ENCODE data around the gene SEC61G.
A peak's percentile ranks its signal among the peaks of the same experiment; 100 is the strongest.

The SEC61G gene

DNA sequence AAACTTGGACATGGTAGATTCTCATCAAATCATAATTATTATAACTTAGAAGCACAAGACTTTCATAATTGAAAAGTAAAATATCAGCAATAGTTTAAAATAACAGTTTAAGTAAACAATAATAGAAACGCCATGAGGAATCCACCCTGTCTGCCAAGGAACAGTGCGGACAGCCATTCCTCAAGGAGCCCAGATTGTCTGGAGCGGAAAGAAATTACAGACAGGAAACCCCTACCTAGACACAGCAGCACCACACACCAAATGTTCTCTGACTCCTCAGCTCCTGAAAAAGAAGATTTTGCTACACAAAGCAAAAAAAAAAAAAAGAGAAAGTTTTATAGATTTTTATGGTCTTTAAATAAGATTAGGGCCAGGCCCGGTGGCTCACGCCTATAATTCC is 21.5 kb upstream of the SEC61G start:
- DNase-seq = no peak
- TF ChIP-seq GATA1 (IDR thresholded peaks at IDR 0.05; ENCODE audit: low read depth, low read length) = no peak
- no peak for TF ChIP-seq POLR2A (IDR thresholded peaks at IDR 0.05; ENCODE audit: low read length)

GRCh38 chr7:54778696-54779540 is 19.9 kb upstream of the SEC61G start:
- no peak for TF ChIP-seq GATA1 (IDR thresholded peaks at IDR 0.05; ENCODE audit: low read depth, low read length)
- no peak for TF ChIP-seq POLR2A (IDR thresholded peaks at IDR 0.05; ENCODE audit: low read length)
- peak; percentile 31 to 35 for DNase-seq

- no peak for TF ChIP-seq POLR2A (IDR thresholded peaks at IDR 0.05; ENCODE audit: low read length)
- TF ChIP-seq GATA1 (IDR thresholded peaks at IDR 0.05; ENCODE audit: low read depth, low read length) = no peak
- DNase-seq = no peak
Observed at GRCh38 chr7:54778166-54778565, 19.2 kb upstream of the SEC61G start.

- TF ChIP-seq GATA1 (IDR thresholded peaks at IDR 0.05; ENCODE audit: low read depth, low read length) (no peak), POLR2A (IDR thresholded peaks at IDR 0.05; ENCODE audit: low read length) (no peak)
- peak; percentile 17 to 45 for DNase-seq
Observed at GRCh38 chr7:54774785-54775740, 16.1 kb upstream of the SEC61G start.

- no peak for TF ChIP-seq GATA1 (IDR thresholded peaks at IDR 0.05; ENCODE audit: low read depth, low read length)
- TF ChIP-seq POLR2A (IDR thresholded peaks at IDR 0.05; ENCODE audit: low read length) = no peak
- peak; percentile 85 for DNase-seq
Observed at GRCh38 chr7:54773472-54774399, 14.7 kb upstream of the SEC61G start.

- DNase-seq = no peak
- no peak for TF ChIP-seq GATA1 (IDR thresholded peaks at IDR 0.05; ENCODE audit: low read depth, low read length)
- TF ChIP-seq POLR2A (IDR thresholded peaks at IDR 0.05; ENCODE audit: low read length) = no peak
Observed at GRCh38 chr7:54769203-54769602, 10.2 kb upstream of the SEC61G start.

DNA sequence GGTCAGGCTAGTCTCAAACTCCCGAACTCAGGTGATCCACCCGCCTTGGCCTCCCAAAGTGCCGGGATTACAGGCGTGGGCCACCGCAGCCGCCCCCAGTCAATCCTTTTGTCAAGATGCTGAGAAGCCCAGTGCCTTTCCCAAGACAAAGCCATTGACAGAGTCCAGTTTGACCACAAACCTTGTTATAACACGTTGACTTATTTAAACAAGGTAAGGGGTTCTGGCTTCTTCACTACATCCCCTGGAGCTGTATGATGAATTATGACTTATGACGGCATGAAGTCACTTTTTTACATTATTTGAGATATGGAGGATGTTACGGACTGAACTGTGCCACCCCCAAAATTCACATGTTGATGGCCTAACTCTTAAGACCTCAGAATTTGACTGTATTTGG is 5.8 kb upstream of the SEC61G start:
- DNase-seq = no peak
- TF ChIP-seq POLR2A (IDR thresholded peaks at IDR 0.05; ENCODE audit: low read length) (no peak), GATA1 (IDR thresholded peaks at IDR 0.05; ENCODE audit: low read depth, low read length) (no peak)

DNA sequence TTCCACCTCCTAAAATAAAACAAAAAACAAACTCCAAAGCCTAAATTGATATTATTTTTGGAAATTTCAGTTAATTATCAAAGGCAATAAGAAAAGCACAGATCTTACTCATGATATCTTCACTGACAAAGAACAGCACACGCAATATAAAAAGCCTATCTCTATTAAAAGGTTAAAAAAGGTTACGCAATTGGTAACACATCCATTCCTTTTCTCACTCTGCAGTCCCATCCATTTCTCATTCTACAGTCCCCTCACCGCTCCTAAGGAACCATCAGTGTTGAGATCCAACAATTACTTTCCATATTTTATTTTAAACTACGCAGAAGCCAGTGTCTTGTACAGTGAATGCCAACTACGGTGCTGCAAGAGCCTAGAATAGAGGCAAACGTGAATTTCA is 1.3 kb downstream of the SEC61G start:
- no peak for TF ChIP-seq GATA1 (IDR thresholded peaks at IDR 0.05; ENCODE audit: low read depth, low read length)
- TF ChIP-seq POLR2A (IDR thresholded peaks at IDR 0.05; ENCODE audit: low read length) = no peak
- DNase-seq = no peak

GRCh38 chr7:54749200-54749599 is 9.8 kb downstream of the SEC61G start:
- TF ChIP-seq GATA1 (IDR thresholded peaks at IDR 0.05; ENCODE audit: low read depth, low read length) = no peak
- no peak for TF ChIP-seq POLR2A (IDR thresholded peaks at IDR 0.05; ENCODE audit: low read length)
- no peak for DNase-seq

- DNase-seq = no peak
- TF ChIP-seq POLR2A (IDR thresholded peaks at IDR 0.05; ENCODE audit: low read length) (no peak), GATA1 (IDR thresholded peaks at IDR 0.05; ENCODE audit: low read depth, low read length) (no peak)
Observed at GRCh38 chr7:54747234-54747633, 11.8 kb downstream of the SEC61G start.

GRCh38 chr7:54743580-54743979 is 15.4 kb downstream of the SEC61G start:
- peak; percentile 5 to 33 for DNase-seq
- no peak for TF ChIP-seq POLR2A (IDR thresholded peaks at IDR 0.05; ENCODE audit: low read length)
- no peak for TF ChIP-seq GATA1 (IDR thresholded peaks at IDR 0.05; ENCODE audit: low read depth, low read length)

- TF ChIP-seq GATA1 (IDR thresholded peaks at IDR 0.05; ENCODE audit: low read depth, low read length) (no peak), POLR2A (IDR thresholded peaks at IDR 0.05; ENCODE audit: low read length) (no peak)
- DNase-seq = no peak
Observed at GRCh38 chr7:54738737-54739136, 20.3 kb downstream of the SEC61G start.

DNA sequence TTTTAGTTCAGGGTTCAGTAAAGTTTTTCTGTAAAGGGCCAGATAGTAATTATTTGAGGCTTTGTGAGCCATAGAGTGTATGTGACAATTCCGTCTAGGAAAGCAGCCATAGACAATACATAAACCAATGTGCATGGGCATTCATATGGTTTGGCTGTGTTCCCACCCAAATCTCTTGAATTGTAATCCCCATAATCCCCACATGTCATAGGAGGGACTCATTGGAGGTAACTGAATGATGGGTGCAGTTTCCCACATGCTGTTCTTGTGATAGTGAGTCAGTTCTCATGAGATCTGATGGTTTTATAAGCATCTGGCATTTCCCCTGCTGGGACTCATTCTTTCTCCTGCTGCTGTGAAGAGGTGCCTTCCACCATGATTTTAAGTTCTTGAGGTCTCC is 29.9 kb downstream of the SEC61G start:
- DNase-seq = no peak
- TF ChIP-seq GATA1 (IDR thresholded peaks at IDR 0.05; ENCODE audit: low read depth, low read length) = no peak
- TF ChIP-seq POLR2A (IDR thresholded peaks at IDR 0.05; ENCODE audit: low read length) = no peak
